DOHH2 (cell line): Measurements from ENCODE around the gene CTSD.

Source experiments
- EZH2phosphoT487 ChIP-seq: fragments of 200-600 bp; sonication (generic); IDR thresholded peaks from 2 replicates; pipeline ENCODE4 v1.6.1; 2017; ENCODE audit warnings: borderline replicate concordance, mild to moderate bottlenecking, antibody characterized with exemption, low read length, moderate library complexity, mixed read lengths
- TF ChIP-seq, protein P1 (sequence below): fragments of 200-600 bp; sonication (generic); IDR thresholded peaks from one replicate; pipeline ENCODE4 v1.5.1; 2014; ENCODE audit warnings: antibody characterized with exemption, mild to moderate bottlenecking, low read depth, low read length; ENCODE audit not compliant: poor library complexity, severe bottlenecking

DNA sequence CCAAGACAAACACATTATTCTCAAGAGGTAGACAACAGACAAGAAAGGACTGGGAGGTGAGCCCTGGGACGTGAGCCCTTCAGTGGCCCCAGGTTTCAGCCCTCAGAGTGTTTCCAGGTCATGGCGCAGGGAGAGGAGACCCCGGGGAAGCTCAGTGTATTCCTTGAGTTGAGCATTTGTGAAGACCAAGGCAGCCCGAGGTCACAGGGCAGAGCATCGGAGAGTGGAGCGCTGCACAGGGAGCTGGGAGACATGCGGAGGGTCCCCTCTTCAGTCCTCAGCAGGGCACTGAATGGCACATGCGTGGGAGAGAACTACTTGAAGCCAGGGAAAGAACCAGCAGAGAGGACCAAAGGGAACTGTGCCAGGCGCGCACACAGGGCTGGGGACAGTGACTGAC, 55.0 kb downstream of the CTSD start:
- TF ChIP-seq, protein P1, sequence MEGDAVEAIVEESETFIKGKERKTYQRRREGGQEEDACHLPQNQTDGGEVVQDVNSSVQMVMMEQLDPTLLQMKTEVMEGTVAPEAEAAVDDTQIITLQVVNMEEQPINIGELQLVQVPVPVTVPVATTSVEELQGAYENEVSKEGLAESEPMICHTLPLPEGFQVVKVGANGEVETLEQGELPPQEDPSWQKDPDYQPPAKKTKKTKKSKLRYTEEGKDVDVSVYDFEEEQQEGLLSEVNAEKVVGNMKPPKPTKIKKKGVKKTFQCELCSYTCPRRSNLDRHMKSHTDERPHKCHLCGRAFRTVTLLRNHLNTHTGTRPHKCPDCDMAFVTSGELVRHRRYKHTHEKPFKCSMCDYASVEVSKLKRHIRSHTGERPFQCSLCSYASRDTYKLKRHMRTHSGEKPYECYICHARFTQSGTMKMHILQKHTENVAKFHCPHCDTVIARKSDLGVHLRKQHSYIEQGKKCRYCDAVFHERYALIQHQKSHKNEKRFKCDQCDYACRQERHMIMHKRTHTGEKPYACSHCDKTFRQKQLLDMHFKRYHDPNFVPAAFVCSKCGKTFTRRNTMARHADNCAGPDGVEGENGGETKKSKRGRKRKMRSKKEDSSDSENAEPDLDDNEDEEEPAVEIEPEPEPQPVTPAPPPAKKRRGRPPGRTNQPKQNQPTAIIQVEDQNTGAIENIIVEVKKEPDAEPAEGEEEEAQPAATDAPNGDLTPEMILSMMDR, result no peak
- no peak for TF ChIP-seq EZH2phosphoT487
